Pancreas (tissue), 10 donors: ENCODE data around the gene DMP1. TPM values are rescaled to one million over a fixed set of nuclear protein-coding genes. Genes with fewer than 3 reads are reported as not detected.
A peak's percentile ranks its signal among the peaks of the same experiment; 100 is the strongest.

ENCODE experiments used
- ATAC-seq, 4 donors: fragments of 200-7000 bp; cut with Tn5 transposase; one replicate each; pipeline versions ENCODE4 v1.8.0 to v1.9.1; 2020; ENCODE audit warnings: mild to moderate bottlenecking in 4 of 4, moderate library complexity in 4 of 4
- DNase-seq, 6 donors: peaks; one replicate each; pipeline ENCODE4 v3.0.0-alpha.2; 2020
- FAIRE-seq: peaks from 2 replicates; lab custom pipeline; 2012; peaks lifted over from hg19 to GRCh38; lab: Jason Lieb, UNC
- H3K27ac ChIP-seq, 4 donors: fragments of 200-600 bp; sonication (generic); 1 replicate in 3 of 4; 2 replicates in 1 of 4; pipeline versions ENCODE4 v1.5.0 to v1.8.0; 2020
- H3K27me3 ChIP-seq, 4 donors: fragments of 200-600 bp; one replicate each; pipeline ENCODE4 v1.8.0; 2021
- H3K36me3 ChIP-seq, 3 donors: fragments of 200-600 bp; sonication (generic) in 1 of 3; one replicate each; pipeline versions ENCODE4 v1.5.0 to v1.8.0; 2020 to 2021
- H3K4me1 ChIP-seq, 3 donors: fragments of 200-600 bp; one replicate each; pipeline ENCODE4 v1.8.0; 2021
- H3K4me3 ChIP-seq, 4 donors: fragments of 200-600 bp; sonication (generic) in 2 of 4; one replicate each; pipeline versions ENCODE4 v1.5.0 to v1.8.0; 2020 to 2021
- H3K9me3 ChIP-seq, 4 donors: fragments of 200-600 bp; one replicate each; pipeline ENCODE4 v1.8.0; 2021
- CTCF ChIP-seq, 4 donors: fragments of 200-600 bp; sonication (generic) in 3 of 4; IDR thresholded peaks; one replicate each; pipeline versions ENCODE4 v1.5.0 to v1.8.0; 2021; ENCODE audit warnings: antibody characterized with exemption in 4 of 4
- WGBS, 2 donors: extraction: QIAGEN DNeasy Blood & Tissue Kit; methylation state at CpG; one replicate each; pipeline ENCODE4 v1.1.7; 2013; 5-methylcytosine and 5-hydroxymethylcytosine counted together
- intact Hi-C, 3 donors: fragments of 100-400 bp; cut with DNase I; formaldehyde crosslinking; loops; one replicate each; pipeline versions ENCODE4 v1.11.1 to v1.14.2; 2022
- polyA plus RNA-seq, 2 donors: library from polyadenylated mRNA; stranded (reverse); fragments of 200-250 nt; gene quantifications; one replicate each; pipeline ENCODE4 v1.2.3, GENCODE V29; 2013
- total RNA-seq, 6 donors: library from RNA; stranded (reverse); fragmentation: NEBNext Ultra II Directional in 4 of 6; extraction: Animal tissue kit (Norgen Biotek cat#: 25700) in 4 of 6; gene quantifications; one replicate each; pipeline versions ENCODE4 v1.2.1 to v1.2.4, GENCODE V29; 2021 to 2023
- donor health status: healthy with polysubstance abuse.
- donor health status: DM: no; HTN: no; CAD: no; lungs with moderate emphysema.
- donor health status: DM: no; HTN: no; CAD: no.
- donor health status: control.
- donor health status: control.
- donor health status: Bipolar disorder and iron deficiency.
- donor health status: DM: yes; HTN: yes; CAD: no.
- donor health status: DM: no; HTN: no; CAD: no.
- donor health status: DM: no; HTN: no; CAD: no.
- donor health status: DM: yes; HTN: yes; CAD: no.

The DMP1 gene
- total and polyA plus RNA-seq, 8 donors, result 0.02 TPM; not detected in 7

DNA sequence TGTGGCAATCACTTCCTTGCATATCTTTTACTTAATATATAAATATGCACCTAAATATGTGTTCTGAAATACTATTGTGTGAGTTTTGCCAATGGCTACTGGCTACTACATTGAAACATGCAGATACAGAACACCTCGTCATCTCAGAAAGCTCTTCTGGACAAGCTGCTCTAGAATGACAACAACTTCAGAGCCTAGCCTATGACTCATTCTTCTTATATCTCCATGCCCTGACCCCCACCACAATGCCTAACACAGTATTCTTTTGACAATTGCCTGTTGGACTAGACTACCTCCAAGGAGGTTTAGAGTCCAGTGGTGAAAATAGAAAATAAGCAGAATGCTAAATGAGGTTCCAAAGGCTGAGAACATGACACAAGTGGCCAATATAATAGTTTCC is 17.6 kb upstream of the DMP1 start:
- FAIRE-seq (no peak), ATAC-seq (no peak)

DNA sequence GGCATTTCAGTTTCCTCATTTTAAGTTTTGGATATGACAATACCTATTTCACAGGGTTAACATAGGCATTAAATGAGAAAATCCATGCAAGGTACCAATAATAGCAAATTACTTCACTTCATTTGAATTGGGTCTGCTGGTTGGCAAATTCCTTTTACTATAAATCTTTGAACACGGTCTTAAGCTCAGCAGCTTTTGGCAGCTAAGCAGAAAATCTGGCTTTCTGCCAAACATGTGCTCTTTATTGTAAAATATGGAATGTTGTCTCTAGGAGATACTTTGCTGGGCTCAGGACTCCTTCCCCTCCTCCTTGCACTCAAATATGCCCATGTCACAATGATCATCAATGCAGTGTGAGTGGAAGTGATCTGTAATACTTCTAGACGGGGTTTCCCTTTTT is 16.8 kb upstream of the DMP1 start:
- DNase-seq, result no peak

More for the DNA sequence above, 17.6 kb upstream of the DMP1 start:
- no peaks in the 10 kb centered on the region for H3K9me3 ChIP-seq
- no peak for DNase-seq
- 75 to 89% methylated on average over 1 of the region's 1 CpG for WGBS, 2 donors
- TF ChIP-seq CTCF (IDR thresholded peaks at IDR 0.05), result no peak
- intact Hi-C loops, result no loop called here
- H3K4me3 ChIP-seq, result no peak overlapping the region
- H3K27ac ChIP-seq, result no peak overlapping the region
- no peaks in the 10 kb centered on the region for H3K27me3 ChIP-seq
- H3K4me1 ChIP-seq, result no peaks in the 10 kb centered on the region
- H3K36me3 ChIP-seq, result no peaks in the 10 kb centered on the region

DNA sequence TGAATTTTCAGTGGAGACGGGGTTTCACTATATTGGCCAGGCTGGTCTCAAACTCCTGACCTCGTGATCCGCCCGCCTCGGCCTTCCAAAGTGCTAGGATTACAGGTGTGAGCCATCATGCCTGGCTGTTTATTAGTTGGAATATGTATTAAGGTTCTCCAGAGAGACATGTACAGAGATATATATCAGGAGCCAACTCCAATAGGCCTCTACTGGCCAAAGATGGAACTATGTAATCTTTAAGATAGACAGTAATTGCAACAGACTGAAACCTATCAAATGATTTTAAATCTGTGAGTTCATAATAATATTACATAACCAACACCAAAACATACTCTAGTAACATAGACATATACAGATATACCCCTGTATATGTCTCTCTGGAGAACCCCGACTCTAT is 5.8 kb upstream of the DMP1 start:
- Histone ChIP-seq H3K27me3 (no peaks in the 10 kb centered on the region), H3K9me3 (no peaks in the 10 kb centered on the region), H3K4me1 (no peaks in the 10 kb centered on the region), H3K27ac (no peak overlapping the region), H3K4me3 (no peak overlapping the region), H3K36me3 (no peaks in the 10 kb centered on the region)
- FAIRE-seq (no peak), DNase-seq (no peak), ATAC-seq (no peak)
- intact Hi-C loops, result no loop called here
- no peak for TF ChIP-seq CTCF (IDR thresholded peaks at IDR 0.05)
- 94 to 99% methylated on average over 6 of the region's 6 CpGs for WGBS, 2 donors

More for the DNA sequence above, 16.8 kb upstream of the DMP1 start:
- Histone ChIP-seq H3K9me3 (no peaks in the 10 kb centered on the region), H3K36me3 (no peaks in the 10 kb centered on the region), H3K4me3 (no peak overlapping the region), H3K4me1 (no peaks in the 10 kb centered on the region), H3K27me3 (no peaks in the 10 kb centered on the region), H3K27ac (no peak overlapping the region)
- no peak for ATAC-seq
- intact Hi-C loops, result no loop called here
- no peak for FAIRE-seq
- TF ChIP-seq CTCF (IDR thresholded peaks at IDR 0.05), result no peak
- 29 to 40% methylated on average over 2 of the region's 2 CpGs for WGBS, 2 donors

- Histone ChIP-seq H3K4me3 (no peak overlapping the region), H3K9me3 (no peaks in the 10 kb centered on the region), H3K27me3 (no peaks in the 10 kb centered on the region), H3K27ac (no peak overlapping the region), H3K4me1 (no peaks in the 10 kb centered on the region), H3K36me3 (no peaks in the 10 kb centered on the region)
- ATAC-seq (no peak), FAIRE-seq (peak; percentile 39), DNase-seq (no peak)
- 69 to 81% methylated on average over 2 of the region's 2 CpGs for WGBS, 2 donors
- intact Hi-C loops, result no loop called here
- TF ChIP-seq CTCF (IDR thresholded peaks at IDR 0.05), result no peak
These were observed 858 bp downstream of the DMP1 start for GRCh38 chr4:87650938-87651337.

GRCh38 chr4:87651941-87652340 is 1.9 kb downstream of the DMP1 start:
- no peaks in the 10 kb centered on the region for H3K27me3 ChIP-seq
- ATAC-seq (no peak), FAIRE-seq (no peak), DNase-seq (no peak)
- no peaks in the 10 kb centered on the region for H3K9me3 ChIP-seq
- H3K27ac ChIP-seq, result no peak overlapping the region
- TF ChIP-seq CTCF (IDR thresholded peaks at IDR 0.05), result no peak
- H3K4me3 ChIP-seq, result no peak overlapping the region
- intact Hi-C loops, result no loop called here
- no peaks in the 10 kb centered on the region for H3K36me3 ChIP-seq
- no peaks in the 10 kb centered on the region for H3K4me1 ChIP-seq
- WGBS, 2 donors, result 84 to 86% methylated on average over 3 of the region's 3 CpGs
